CD4-positive, alpha-beta T cell treated with Interleukin-2 at 100 ng/mL for 4 hours (primary cell): ENCODE results near the gene CHCHD2.
"Not testable (repeated sequence)": the region's sequence is repeated elsewhere in the genome, so short reads cannot be mapped to it uniquely, and the experiment has no call there.

Experiments used
- DNase-seq: peaks from one replicate; pipeline ENCODE4 v3.0.0-alpha.2; 2020; ENCODE audit warnings: low spot score

CHCHD2 gene

GRCh38 chr7:56106108-56107073 is at the start of gene CHCHD2:
Gene CHCHD2, minus strand, starts transcription at chr7:56106476. Its CDS starts 63 bp downstream, at chr7:56106413.
- DNase-seq, result peak; percentile 95

- DNase-seq, result not testable (repeated sequence)
These were observed 24.8 kb upstream of the CHCHD2 start for GRCh38 chr7:56131062-56131461.

GRCh38 chr7:56127241-56127975 is 21.1 kb upstream of the CHCHD2 start:
- DNase-seq, result no peak

- DNase-seq, result no peak
These were observed 19.6 kb upstream of the CHCHD2 start for GRCh38 chr7:56125831-56126230.

- DNase-seq, result no peak
These were observed 18.7 kb upstream of the CHCHD2 start for GRCh38 chr7:56124981-56125380.

GRCh38 chr7:56121440-56121839 is 15.2 kb upstream of the CHCHD2 start:
- no peak for DNase-seq

- no peak for DNase-seq
These were observed 9.7 kb upstream of the CHCHD2 start, which contains the start of gene NUPR2 for GRCh38 chr7:56115852-56116538. Gene NUPR2, minus strand, starts transcription at chr7:56116417. Its CDS starts 103 bp downstream, at chr7:56116314.

- not testable (repeated sequence) for DNase-seq
These were observed 6.0 kb upstream of the CHCHD2 start for GRCh38 chr7:56112244-56112643.

- no peak for DNase-seq
These were observed 4.3 kb upstream of the CHCHD2 start for GRCh38 chr7:56110611-56111010.

- DNase-seq, result no peak
These were observed 1.6 kb upstream of the CHCHD2 start for GRCh38 chr7:56107954-56108258.

- peak; percentile 34 for DNase-seq
These were observed 768 bp downstream of the CHCHD2 start for GRCh38 chr7:56105508-56105907.

GRCh38 chr7:56104138-56104537 is 2.1 kb downstream of the CHCHD2 start:
- not testable (repeated sequence) for DNase-seq

GRCh38 chr7:56099653-56100052 is 6.6 kb downstream of the CHCHD2 start:
- DNase-seq, result no peak

- not testable (repeated sequence) for DNase-seq
These were observed 7.9 kb downstream of the CHCHD2 start for GRCh38 chr7:56098187-56099008.

- DNase-seq, result no peak
These were observed 8.6 kb downstream of the CHCHD2 start for GRCh38 chr7:56097700-56098099.

- DNase-seq, result no peak
These were observed 13.3 kb downstream of the CHCHD2 start, which contains the start of gene PHKG1 for GRCh38 chr7:56092789-56093531. Gene PHKG1, minus strand, starts transcription at chr7:56092952. Its CDS starts 4,011 bp downstream, at chr7:56088941.

- DNase-seq, result not testable (repeated sequence)
These were observed 13.9 kb downstream of the CHCHD2 start for GRCh38 chr7:56092388-56092787.

GRCh38 chr7:56091591-56091990 is 14.7 kb downstream of the CHCHD2 start:
- no peak for DNase-seq

GRCh38 chr7:56087445-56087844 is 18.8 kb downstream of the CHCHD2 start:
- no peak for DNase-seq

- DNase-seq, result no peak
These were observed 19.5 kb downstream of the CHCHD2 start for GRCh38 chr7:56086761-56087160.
